Mammary epithelial cell (primary cell): ENCODE measurements around the gene CALN1.

Experiments used
- EZH2 ChIP-seq: IDR thresholded peaks from 2 replicates; pipeline ENCODE4 v1.6.1; 2012; ENCODE audit warnings: low read length, inconsistent platforms, borderline replicate concordance
- TF ChIP-seq, protein P1 (sequence below), 2 donors: IDR thresholded peaks in 1 of 2; conservative IDR thresholded peaks in 1 of 2; 2 replicates each; pipeline ENCODE4 v1.5.1; 2011 to 2012; ENCODE audit warnings: inconsistent platforms in 2 of 2, low read length in 2 of 2, mild to moderate bottlenecking in 2 of 2, control low read depth in 1 of 2, low read depth in 1 of 2; ENCODE audit not compliant: insufficient read depth in 1 of 2; ENCODE audit errors: extremely low read depth in 1 of 2

- TF ChIP-seq, protein P1, sequence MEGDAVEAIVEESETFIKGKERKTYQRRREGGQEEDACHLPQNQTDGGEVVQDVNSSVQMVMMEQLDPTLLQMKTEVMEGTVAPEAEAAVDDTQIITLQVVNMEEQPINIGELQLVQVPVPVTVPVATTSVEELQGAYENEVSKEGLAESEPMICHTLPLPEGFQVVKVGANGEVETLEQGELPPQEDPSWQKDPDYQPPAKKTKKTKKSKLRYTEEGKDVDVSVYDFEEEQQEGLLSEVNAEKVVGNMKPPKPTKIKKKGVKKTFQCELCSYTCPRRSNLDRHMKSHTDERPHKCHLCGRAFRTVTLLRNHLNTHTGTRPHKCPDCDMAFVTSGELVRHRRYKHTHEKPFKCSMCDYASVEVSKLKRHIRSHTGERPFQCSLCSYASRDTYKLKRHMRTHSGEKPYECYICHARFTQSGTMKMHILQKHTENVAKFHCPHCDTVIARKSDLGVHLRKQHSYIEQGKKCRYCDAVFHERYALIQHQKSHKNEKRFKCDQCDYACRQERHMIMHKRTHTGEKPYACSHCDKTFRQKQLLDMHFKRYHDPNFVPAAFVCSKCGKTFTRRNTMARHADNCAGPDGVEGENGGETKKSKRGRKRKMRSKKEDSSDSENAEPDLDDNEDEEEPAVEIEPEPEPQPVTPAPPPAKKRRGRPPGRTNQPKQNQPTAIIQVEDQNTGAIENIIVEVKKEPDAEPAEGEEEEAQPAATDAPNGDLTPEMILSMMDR (conservative IDR thresholded peaks at IDR 0.05 in 1 of 2, IDR thresholded peaks at IDR 0.05 in 1 of 2; ENCODE audit: extremely low read depth in 1 of 2, insufficient read depth in 1 of 2, low read depth in 1 of 2, low read length in 2 of 2), result no peak
- no peak for TF ChIP-seq EZH2
Measured at GRCh38 chr7:72446591-72447462, 34.7 kb upstream of the CALN1 start.
